CD4-positive, CD25-positive, alpha-beta regulatory T cell (primary cell): ENCODE measurements around the gene CLDN25. TPM values are rescaled to one million over a fixed set of nuclear protein-coding genes. Genes with fewer than 3 reads are reported as not detected.

Source experiments
- ATAC-seq, 2 donors: fragments of 150-1000 bp; cut with Tn5 transposase; one replicate each; pipeline ENCODE4 v1.10.0; 2021; ENCODE audit warnings: low read depth in 2 of 2, moderate number of reproducible peaks in 2 of 2, moderate library complexity in 1 of 2
- DNase-seq, 3 donors: peaks; one replicate each; pipeline versions ENCODE4 v3.0.0 to v3.0.0-alpha.2; 2012 to 2022; ENCODE audit warnings: mixed read lengths in 1 of 3
- H3K27ac ChIP-seq: one replicate; pipeline ENCODE4 v1.7.0; 2013; ENCODE audit warnings: mild to moderate bottlenecking, low read length; ENCODE audit not compliant: insufficient read depth, poor library complexity, severe bottlenecking
- H3K27me3 ChIP-seq: one replicate; pipeline ENCODE4 v1.7.0; 2013; ENCODE audit warnings: low read length; ENCODE audit not compliant: control insufficient read depth, insufficient read depth
- H3K36me3 ChIP-seq: one replicate; pipeline ENCODE4 v1.7.0; 2013; ENCODE audit warnings: mild to moderate bottlenecking, low read length, moderate library complexity; ENCODE audit not compliant: control insufficient read depth, insufficient read depth
- H3K4me1 ChIP-seq: 2 replicates; pipeline ENCODE4 v1.7.0; 2013; ENCODE audit warnings: mild to moderate bottlenecking, low read length; ENCODE audit not compliant: insufficient read depth, control insufficient read depth, poor library complexity, severe bottlenecking
- H3K4me3 ChIP-seq: one replicate; pipeline ENCODE4 v1.7.0; 2013; ENCODE audit warnings: low read depth, mild to moderate bottlenecking, low read length, moderate library complexity
- H3K9me3 ChIP-seq, 2 experiments: 1 replicate in 1 of 2; 2 replicates in 1 of 2; pipeline ENCODE4 v1.7.0; 2013; ENCODE audit warnings: low read length in 2 of 2, mild to moderate bottlenecking in 1 of 2, moderate library complexity in 1 of 2; ENCODE audit not compliant: control insufficient read depth in 2 of 2
- H3K27ac Mint-ChIP-seq, 3 donors: one replicate each; pipeline ENCODE4 v1.8.0; 2020 to 2022; ENCODE audit warnings: mild to moderate bottlenecking in 3 of 3, mixed read lengths in 3 of 3, moderate library complexity in 2 of 3
- H3K27me3 Mint-ChIP-seq: one replicate; pipeline ENCODE4 v1.8.0; 2022; ENCODE audit warnings: mild to moderate bottlenecking, mixed read lengths
- H3K36me3 Mint-ChIP-seq: one replicate; pipeline ENCODE4 v1.8.0; 2020; ENCODE audit warnings: mixed read lengths
- H3K4me1 Mint-ChIP-seq, 4 donors: one replicate each; pipeline ENCODE4 v1.8.0; 2020 to 2022; ENCODE audit warnings: mixed read lengths in 4 of 4, mild to moderate bottlenecking in 1 of 4
- H3K4me3 Mint-ChIP-seq, 4 donors: one replicate each; pipeline ENCODE4 v1.8.0; 2020 to 2022; ENCODE audit warnings: mild to moderate bottlenecking in 4 of 4, mixed read lengths in 4 of 4, moderate library complexity in 3 of 4
- H3K9me3 Mint-ChIP-seq, 7 donors: one replicate each; pipeline ENCODE4 v1.8.0; 2020 to 2022; ENCODE audit warnings: mixed read lengths in 7 of 7, mild to moderate bottlenecking in 3 of 7, moderate library complexity in 2 of 7
- polyA plus RNA-seq, 4 donors: library from polyadenylated mRNA; unstranded; fragments of 300-500 nt; fragmentation: Illumina TruSeq; gene quantifications; one replicate each; pipeline ENCODE4 v1.2.3, GENCODE V29; 2021
- total RNA-seq: library from RNA; stranded (reverse); gene quantifications from one replicate; pipeline ENCODE4 v1.2.3, GENCODE V29; 2022

Gene CLDN25
- total and polyA plus RNA-seq, 5 donors from 2014 or later, result not detected

GRCh38 chr11:113764527-113765219, 14.9 kb upstream of the CLDN25 start:
- Histone ChIP-seq H3K9me3 (no peaks in the 10 kb centered on the region), H3K4me1 (no peaks in the 10 kb centered on the region), H3K4me3 (no peak overlapping the region), H3K36me3 (peaks cover 30% of the 10 kb centered on the region), H3K27me3 (no peaks in the 10 kb centered on the region), H3K27ac (no peak overlapping the region)
- Mint-ChIP-seq H3K27ac (peak overlapping the region in 2 of 3 donors; percentile 4 to 13), H3K4me1 (peaks cover 27 to 47% (median 38%) of the 10 kb centered on the region in 4 donors), H3K27me3 (no peaks in the 10 kb centered on the region), H3K4me3 (peak overlapping the region in 1 of 4 donors; percentile 3), H3K9me3 (peaks cover 0 to 2% (median 0%) of the 10 kb centered on the region in 7 donors), H3K36me3 (peaks cover 48% of the 10 kb centered on the region)
- DNase-seq (no peak), ATAC-seq (no peak)

- Mint-ChIP-seq H3K36me3 (peaks cover 12% of the 10 kb centered on the region), H3K27me3 (peaks cover 26% of the 10 kb centered on the region), H3K9me3 (no peaks in the 10 kb centered on the region), H3K4me1 (peaks cover 17 to 49% (median 30%) of the 10 kb centered on the region in 4 donors), H3K27ac (peak overlapping the region in 1 of 3 donors; percentile 47), H3K4me3 (peak overlapping the region; percentile 95 to 99 (median 98))
- H3K27me3 ChIP-seq, result peaks cover 6% of the 10 kb centered on the region
- H3K4me1 ChIP-seq, result peaks cover 13% of the 10 kb centered on the region
- no peaks in the 10 kb centered on the region for H3K9me3 ChIP-seq
- H3K27ac ChIP-seq, result no peak overlapping the region
- peaks cover 16% of the 10 kb centered on the region for H3K36me3 ChIP-seq
- no peak for DNase-seq
- ATAC-seq, result no peak
- peak overlapping the region; percentile 33 for H3K4me3 ChIP-seq
Observed at GRCh38 chr11:113771964-113772363, 7.6 kb upstream of the CLDN25 start.

- Mint-ChIP-seq H3K4me1 (peaks cover 9 to 40% (median 23%) of the 10 kb centered on the region in 4 donors), H3K27ac (peak overlapping the region; percentile 26 to 98 (median 95)), H3K4me3 (peak overlapping the region; percentile 95 to 99 (median 98)), H3K27me3 (peaks cover 31% of the 10 kb centered on the region), H3K36me3 (peaks cover 3% of the 10 kb centered on the region), H3K9me3 (peaks cover 0 to 2% (median 0%) of the 10 kb centered on the region in 7 donors)
- Histone ChIP-seq H3K36me3 (peaks cover 7% of the 10 kb centered on the region), H3K27ac (no peak overlapping the region), H3K27me3 (peaks cover 6% of the 10 kb centered on the region), H3K4me3 (peak overlapping the region; percentile 92), H3K9me3 (no peaks in the 10 kb centered on the region), H3K4me1 (peaks cover 13% of the 10 kb centered on the region)
- DNase-seq (no peak), ATAC-seq (no peak)
Observed at GRCh38 chr11:113773092-113773415, 6.5 kb upstream of the CLDN25 start.

GRCh38 chr11:113773416-113774173, 6.0 kb upstream of the CLDN25 start, which contains the start of gene ZW10:
ZW10 (minus strand) TSS chr11:113773692; CDS start chr11:113773666, 26 bp downstream.
- Mint-ChIP-seq H3K9me3 (peaks cover 0 to 2% (median 0%) of the 10 kb centered on the region in 7 donors), H3K27me3 (peaks cover 33% of the 10 kb centered on the region), H3K4me1 (peaks cover 8 to 37% (median 22%) of the 10 kb centered on the region in 4 donors), H3K4me3 (peak within 1 kb of the TSS; percentile 95 to 99 (median 98)), H3K36me3 (no peaks in the 10 kb centered on the region), H3K27ac (peak within 1 kb of the TSS; percentile 95 to 98 (median 96))
- H3K9me3 ChIP-seq, result no peaks in the 10 kb centered on the region
- peaks cover 6% of the 10 kb centered on the region for H3K27me3 ChIP-seq
- peaks cover 2% of the 10 kb centered on the region for H3K36me3 ChIP-seq
- H3K4me3 ChIP-seq, result peak within 1 kb of the TSS; percentile 92
- peak within 1 kb of the TSS; percentile 67 for H3K27ac ChIP-seq
- peak; percentile 97 to 98 for ATAC-seq
- H3K4me1 ChIP-seq, result peaks cover 13% of the 10 kb centered on the region
- DNase-seq, result peak; percentile 90 to 97 (median 91)

GRCh38 chr11:113774174-113774503, 5.5 kb upstream of the CLDN25 start:
- no peaks in the 10 kb centered on the region for H3K9me3 ChIP-seq
- Mint-ChIP-seq H3K4me1 (peaks cover 8 to 37% (median 19%) of the 10 kb centered on the region in 4 donors), H3K9me3 (peaks cover 0 to 2% (median 0%) of the 10 kb centered on the region in 7 donors), H3K36me3 (no peaks in the 10 kb centered on the region), H3K4me3 (peak overlapping the region; percentile 95 to 99 (median 98)), H3K27ac (peak overlapping the region; percentile 95 to 98 (median 96)), H3K27me3 (peaks cover 35% of the 10 kb centered on the region)
- peaks cover 13% of the 10 kb centered on the region for H3K4me1 ChIP-seq
- H3K27ac ChIP-seq, result peak overlapping the region; percentile 67
- ATAC-seq (no peak), DNase-seq (no peak)
- no peaks in the 10 kb centered on the region for H3K36me3 ChIP-seq
- H3K27me3 ChIP-seq, result peaks cover 6% of the 10 kb centered on the region
- H3K4me3 ChIP-seq, result peak overlapping the region; percentile 92

GRCh38 chr11:113778111-113778910, 1.3 kb upstream of the CLDN25 start:
- H3K27me3 Mint-ChIP-seq, result peaks cover 58% of the 10 kb centered on the region
- no peak overlapping the region for H3K27ac ChIP-seq
- no peak overlapping the region for H3K4me3 Mint-ChIP-seq
- peaks cover 0 to 14% (median 4%) of the 10 kb centered on the region in 4 donors for H3K4me1 Mint-ChIP-seq
- no peak for ATAC-seq
- no peak overlapping the region for H3K27ac Mint-ChIP-seq
- no peak overlapping the region for H3K4me3 ChIP-seq
- peaks cover 0 to 2% (median 0%) of the 10 kb centered on the region in 7 donors for H3K9me3 Mint-ChIP-seq
- no peaks in the 10 kb centered on the region for H3K36me3 ChIP-seq
- peaks cover under 1% of the 10 kb centered on the region for H3K4me1 ChIP-seq
- peaks cover 17% of the 10 kb centered on the region for H3K27me3 ChIP-seq
- DNase-seq, result no peak
- H3K9me3 ChIP-seq, result no peaks in the 10 kb centered on the region
- H3K36me3 Mint-ChIP-seq, result no peaks in the 10 kb centered on the region

GRCh38 chr11:113781682-113782081, 2.1 kb downstream of the CLDN25 start:
- Mint-ChIP-seq H3K4me3 (no peak overlapping the region), H3K27me3 (peaks cover 52% of the 10 kb centered on the region), H3K9me3 (peaks cover 0 to 2% (median 0%) of the 10 kb centered on the region in 7 donors), H3K4me1 (no peaks in the 10 kb centered on the region), H3K27ac (no peak overlapping the region), H3K36me3 (no peaks in the 10 kb centered on the region)
- no peak overlapping the region for H3K4me3 ChIP-seq
- H3K27me3 ChIP-seq, result peaks cover 11% of the 10 kb centered on the region
- ATAC-seq (no peak), DNase-seq (no peak)
- H3K27ac ChIP-seq, result no peak overlapping the region
- no peaks in the 10 kb centered on the region for H3K9me3 ChIP-seq
- no peaks in the 10 kb centered on the region for H3K36me3 ChIP-seq
- H3K4me1 ChIP-seq, result no peaks in the 10 kb centered on the region
